Measurements from ENCODE around the gene SLC25A1. TPM values are rescaled to one million over a fixed set of nuclear protein-coding genes. Genes with fewer than 3 reads are reported as not detected.

Gene SLC25A1
- total RNA-seq, 4 donors from 2014 or later: 35.6 to 71.0 (median 57.8) TPM

DNA sequence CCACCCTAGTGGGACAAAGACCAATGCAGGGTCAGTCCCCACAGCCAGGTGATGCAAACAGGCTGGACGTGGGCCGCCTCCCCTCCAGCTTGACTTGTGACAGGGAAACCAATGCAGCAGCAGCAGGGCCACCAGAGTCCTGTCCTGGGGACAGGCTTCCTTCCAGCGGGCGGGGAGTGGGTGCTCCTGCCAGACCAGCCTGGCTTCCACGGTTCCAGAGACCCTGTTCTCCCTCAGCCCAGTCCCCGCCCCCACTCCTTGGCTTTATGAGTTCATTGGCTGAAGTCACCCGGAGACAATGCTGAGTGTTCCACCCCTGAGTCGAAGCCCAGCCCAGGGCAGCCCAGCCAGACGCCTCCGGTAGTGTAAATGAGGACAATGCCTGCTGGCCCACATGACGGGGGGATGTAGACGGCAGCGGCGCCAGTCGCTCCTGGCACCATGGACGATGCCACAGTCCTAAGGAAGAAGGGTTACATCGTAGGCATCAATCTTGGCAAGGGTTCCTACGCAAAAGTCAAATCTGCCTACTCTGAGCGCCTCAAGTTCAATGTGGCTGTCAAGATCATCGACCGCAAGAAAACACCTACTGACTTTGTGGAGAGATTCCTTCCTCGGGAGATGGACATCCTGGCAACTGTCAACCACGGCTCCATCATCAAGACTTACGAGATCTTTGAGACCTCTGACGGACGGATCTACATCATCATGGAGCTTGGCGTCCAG lies 47.4 kb downstream of the SLC25A1 start, which contains the start of gene TSSK2:
TSSK2 (plus strand) TSS at position 350 of the 726 bp plus-strand sequence; CDS start at position 442, 92 bp downstream.
- Histone ChIP-seq H3K27ac (peak within 1 kb of the TSS; percentile 66), H3K36me3 (peaks cover 37% of the 10 kb centered on the region)
- WGBS: 73% methylated on average over 23 of the region's 27 CpGs

DNA sequence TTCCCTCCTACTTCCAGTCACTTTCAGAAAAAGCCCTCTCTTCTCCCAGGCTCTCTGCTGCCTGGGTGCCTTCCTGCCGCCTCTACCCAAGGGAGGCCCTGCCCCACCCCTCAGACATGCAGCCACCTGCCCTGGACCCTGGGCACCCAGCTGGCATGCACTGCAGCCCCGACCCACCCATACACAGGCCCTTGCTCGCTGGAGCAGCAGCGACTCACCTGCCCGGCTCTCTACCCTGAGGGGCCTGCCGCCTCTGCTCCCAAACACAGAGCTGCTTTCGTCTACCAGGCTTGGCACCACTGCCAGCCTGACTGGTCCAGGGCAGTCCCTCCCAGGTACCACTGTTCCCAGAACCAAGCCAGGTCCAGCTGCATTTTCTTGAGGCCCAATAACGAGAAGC lies 48.7 kb downstream of the SLC25A1 start:
- DNase-seq (ENCODE audit: low spot score in 2 of 2): peak in 1 of 2 donors; percentile 81
- WGBS: 39% methylated on average over 6 of the region's 8 CpGs

More for the DNA sequence above, 47.4 kb downstream of the SLC25A1 start, which contains the start of gene TSSK2:
- H3K4me3 ChIP-seq: no peak within 1 kb of the TSS
- TF ChIP-seq POLR2AphosphoS5 (IDR thresholded peaks at IDR 0.05): no peak
- TF ChIP-seq, protein P1, sequence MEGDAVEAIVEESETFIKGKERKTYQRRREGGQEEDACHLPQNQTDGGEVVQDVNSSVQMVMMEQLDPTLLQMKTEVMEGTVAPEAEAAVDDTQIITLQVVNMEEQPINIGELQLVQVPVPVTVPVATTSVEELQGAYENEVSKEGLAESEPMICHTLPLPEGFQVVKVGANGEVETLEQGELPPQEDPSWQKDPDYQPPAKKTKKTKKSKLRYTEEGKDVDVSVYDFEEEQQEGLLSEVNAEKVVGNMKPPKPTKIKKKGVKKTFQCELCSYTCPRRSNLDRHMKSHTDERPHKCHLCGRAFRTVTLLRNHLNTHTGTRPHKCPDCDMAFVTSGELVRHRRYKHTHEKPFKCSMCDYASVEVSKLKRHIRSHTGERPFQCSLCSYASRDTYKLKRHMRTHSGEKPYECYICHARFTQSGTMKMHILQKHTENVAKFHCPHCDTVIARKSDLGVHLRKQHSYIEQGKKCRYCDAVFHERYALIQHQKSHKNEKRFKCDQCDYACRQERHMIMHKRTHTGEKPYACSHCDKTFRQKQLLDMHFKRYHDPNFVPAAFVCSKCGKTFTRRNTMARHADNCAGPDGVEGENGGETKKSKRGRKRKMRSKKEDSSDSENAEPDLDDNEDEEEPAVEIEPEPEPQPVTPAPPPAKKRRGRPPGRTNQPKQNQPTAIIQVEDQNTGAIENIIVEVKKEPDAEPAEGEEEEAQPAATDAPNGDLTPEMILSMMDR (IDR thresholded peaks at IDR 0.05): no peak
- TF ChIP-seq POLR2A (IDR thresholded peaks at IDR 0.05): no peak
- TF ChIP-seq EP300 (IDR thresholded peaks at IDR 0.05): no peak
- H3K27me3 ChIP-seq: no peaks in the 10 kb centered on the region
- peaks cover 44% of the 10 kb centered on the region for H3K4me1 ChIP-seq
- no peaks in the 10 kb centered on the region for H3K9me3 ChIP-seq
- DNase-seq (ENCODE audit: low spot score in 2 of 2): no peak

DNA sequence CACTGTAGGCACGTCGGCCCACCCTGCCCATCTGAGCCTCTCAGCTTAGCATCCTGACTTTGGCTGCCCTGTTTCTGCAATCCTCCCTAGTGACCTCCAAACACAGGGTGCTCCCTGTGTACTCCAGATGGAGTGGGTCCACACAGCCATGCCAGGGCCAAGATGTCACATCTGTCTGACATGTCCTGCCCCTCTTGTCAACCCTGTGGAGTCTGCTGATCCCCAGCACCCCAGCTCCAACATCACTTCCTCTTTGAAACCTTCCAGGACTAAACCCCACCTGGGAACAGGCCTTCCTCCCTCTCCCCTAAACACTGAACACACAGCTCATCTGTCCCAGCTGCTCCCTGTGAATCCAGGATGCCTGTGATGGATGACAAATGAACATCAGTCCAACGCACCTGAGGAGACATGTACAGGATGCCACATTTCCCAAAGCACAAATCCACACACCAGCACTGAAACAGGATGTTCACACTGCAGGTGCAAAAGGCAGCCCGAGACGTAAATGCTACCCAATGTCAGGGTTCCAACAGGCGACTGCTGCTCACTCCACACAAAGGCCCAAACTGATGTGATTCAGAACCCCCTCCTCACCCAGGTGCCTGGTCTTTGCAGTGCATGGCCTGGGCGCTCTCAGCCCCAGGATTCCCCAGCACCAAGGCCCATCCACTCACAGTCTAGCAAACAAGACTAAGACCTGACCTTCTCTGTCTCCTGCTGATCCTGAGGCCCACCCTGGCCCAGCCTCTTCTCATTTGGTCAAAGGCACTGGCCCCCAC lies 49.4 kb downstream of the SLC25A1 start:
- H3K4me3 ChIP-seq: peak overlapping the region; percentile 13
- no peaks in the 10 kb centered on the region for H3K9me3 ChIP-seq
- WGBS: 62% methylated on average over 7 of the region's 7 CpGs
- peaks cover 45% of the 10 kb centered on the region for H3K4me1 ChIP-seq
- DNase-seq (ENCODE audit: low spot score in 2 of 2): no peak
- H3K27ac ChIP-seq: peak overlapping the region; percentile 66
- no peaks in the 10 kb centered on the region for H3K27me3 ChIP-seq
- TF ChIP-seq, protein P1 (IDR thresholded peaks at IDR 0.05): no peak
- TF ChIP-seq POLR2A (IDR thresholded peaks at IDR 0.05): no peak
- TF ChIP-seq EP300 (IDR thresholded peaks at IDR 0.05): no peak
- TF ChIP-seq POLR2AphosphoS5 (IDR thresholded peaks at IDR 0.05): no peak
- peaks cover 17% of the 10 kb centered on the region for H3K36me3 ChIP-seq

More for the DNA sequence above, 48.7 kb downstream of the SLC25A1 start:
- Histone ChIP-seq H3K27ac (peak overlapping the region; percentile 66), H3K9me3 (no peaks in the 10 kb centered on the region), H3K36me3 (peaks cover 24% of the 10 kb centered on the region), H3K27me3 (no peaks in the 10 kb centered on the region), H3K4me1 (peaks cover 45% of the 10 kb centered on the region), H3K4me3 (peak overlapping the region; percentile 13)
- TF ChIP-seq POLR2A (IDR thresholded peaks at IDR 0.05) (no peak), POLR2AphosphoS5 (IDR thresholded peaks at IDR 0.05) (no peak), EP300 (IDR thresholded peaks at IDR 0.05) (no peak)

DNA sequence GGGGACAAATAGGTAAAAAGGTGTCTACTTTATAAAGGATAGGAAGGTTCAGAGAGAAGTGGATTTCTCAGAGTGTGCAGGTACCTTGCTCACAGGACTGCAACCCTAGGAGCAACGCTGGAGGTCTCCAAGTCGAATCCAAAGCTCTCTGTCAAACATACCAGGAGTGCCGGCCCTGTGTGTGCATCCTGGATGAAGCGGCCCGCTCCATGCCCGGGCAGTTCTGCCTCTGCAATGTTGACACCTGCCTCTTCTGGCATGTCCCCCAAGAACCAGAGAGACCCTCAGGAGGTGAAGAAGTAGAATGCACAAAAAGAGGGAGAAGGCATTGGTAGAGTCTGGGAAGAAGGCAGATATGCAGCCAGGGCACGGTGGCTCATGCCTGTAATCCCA lies 50.5 kb downstream of the SLC25A1 start:
- peaks cover 5% of the 10 kb centered on the region for H3K36me3 ChIP-seq
- DNase-seq (ENCODE audit: low spot score in 2 of 2): no peak
- H3K27me3 ChIP-seq: no peaks in the 10 kb centered on the region
- no peak overlapping the region for H3K27ac ChIP-seq
- peaks cover 47% of the 10 kb centered on the region for H3K4me1 ChIP-seq
- H3K4me3 ChIP-seq: no peak overlapping the region
- TF ChIP-seq EP300 (IDR thresholded peaks at IDR 0.05): no peak
- TF ChIP-seq, protein P1 (IDR thresholded peaks at IDR 0.05): no peak
- TF ChIP-seq POLR2AphosphoS5 (IDR thresholded peaks at IDR 0.05): no peak
- no peak for TF ChIP-seq POLR2A (IDR thresholded peaks at IDR 0.05)
- no peaks in the 10 kb centered on the region for H3K9me3 ChIP-seq
- 84% methylated on average over 7 of the region's 7 CpGs for WGBS

DNA sequence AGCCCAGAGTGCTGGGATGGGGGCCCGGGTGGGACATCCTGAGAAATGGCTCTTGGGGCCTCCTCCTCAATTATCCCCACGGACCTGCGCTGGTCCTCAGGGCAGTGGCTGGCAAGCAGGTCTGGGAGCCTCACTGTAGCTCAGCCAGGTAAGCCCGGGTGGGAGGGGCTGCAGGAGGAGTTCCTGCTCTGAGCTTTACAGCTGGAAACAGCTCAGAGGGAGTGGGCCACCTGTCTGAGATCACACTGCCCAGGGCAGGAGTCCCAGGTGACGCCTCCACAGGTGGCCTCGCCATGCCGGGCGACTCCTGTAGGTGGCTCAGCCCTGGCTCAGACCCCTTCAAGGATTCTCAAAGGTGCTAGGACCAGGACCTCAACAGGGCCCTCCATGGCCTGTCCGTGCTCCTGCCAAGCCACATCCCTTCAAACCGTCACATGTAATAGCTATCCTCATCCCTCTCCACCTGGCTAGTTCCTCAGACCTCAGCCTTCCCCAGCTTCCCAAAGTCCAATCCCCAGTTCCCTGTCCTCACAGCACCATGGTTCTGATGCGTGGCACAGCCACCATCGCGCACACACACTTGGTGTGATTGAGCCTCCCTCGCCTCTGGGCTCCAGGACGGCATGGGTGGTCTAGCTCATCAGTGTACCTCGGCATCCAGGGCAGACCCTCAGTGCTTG lies 51.1 kb downstream of the SLC25A1 start:
- Histone ChIP-seq H3K4me1 (peaks cover 52% of the 10 kb centered on the region), H3K27me3 (no peaks in the 10 kb centered on the region), H3K9me3 (no peaks in the 10 kb centered on the region), H3K4me3 (no peak overlapping the region), H3K27ac (peak overlapping the region; percentile 14), H3K36me3 (no peaks in the 10 kb centered on the region)
- DNase-seq (ENCODE audit: low spot score in 2 of 2): no peak
- 66% methylated on average over 12 of the region's 16 CpGs for WGBS
- TF ChIP-seq POLR2AphosphoS5 (IDR thresholded peaks at IDR 0.05) (no peak), POLR2A (IDR thresholded peaks at IDR 0.05) (no peak), EP300 (IDR thresholded peaks at IDR 0.05) (no peak)
- TF ChIP-seq, protein P1 (IDR thresholded peaks at IDR 0.05): no peak

Data from suprapubic skin (tissue), 4 donors.